Rectal smooth muscle tissue (tissue), 1 donor: ENCODE measurements around the gene AGBL3.
"Not testable (repeated sequence)": the region's sequence is repeated elsewhere in the genome, so short reads cannot be mapped to it uniquely, and the experiment has no call there.

Source experiments
- H3K27ac ChIP-seq: one replicate; pipeline ENCODE4 v1.7.0; 2013; ENCODE audit warnings: low read depth, low read length, inconsistent platforms
- H3K27me3 ChIP-seq: one replicate; pipeline ENCODE4 v1.7.0; 2013; ENCODE audit warnings: low read length; ENCODE audit not compliant: control insufficient read depth, insufficient read depth
- H3K36me3 ChIP-seq: one replicate; pipeline ENCODE4 v1.7.0; 2013; ENCODE audit warnings: low read length; ENCODE audit not compliant: control insufficient read depth, insufficient read depth
- H3K4me1 ChIP-seq: one replicate; pipeline ENCODE4 v1.7.0; 2013; ENCODE audit warnings: low read length; ENCODE audit not compliant: control insufficient read depth, insufficient read depth
- H3K4me3 ChIP-seq: one replicate; pipeline ENCODE4 v1.7.0; 2013; ENCODE audit warnings: low read length
- H3K9ac ChIP-seq: one replicate; pipeline ENCODE4 v1.7.0; 2013; ENCODE audit warnings: low read length

Gene AGBL3

GRCh38 chr7:135023622-135024021, 37.3 kb downstream of the AGBL3 start:
- H3K36me3 ChIP-seq: no peaks in the 10 kb centered on the region
- H3K4me1 ChIP-seq: no peaks in the 10 kb centered on the region

GRCh38 chr7:135035252-135035651, 48.9 kb downstream of the AGBL3 start:
- Histone ChIP-seq H3K27ac (no peak overlapping the region), H3K4me1 (no peaks in the 10 kb centered on the region), H3K4me3 (no peak overlapping the region), H3K36me3 (no peaks in the 10 kb centered on the region), H3K27me3 (no peaks in the 10 kb centered on the region), H3K9ac (no peak overlapping the region)

More at GRCh38 chr7:135023622-135024021, 37.3 kb downstream of the AGBL3 start:
- Histone ChIP-seq H3K27me3 (no peaks in the 10 kb centered on the region), H3K4me3 (no peak overlapping the region), H3K27ac (no peak overlapping the region), H3K9ac (no peak overlapping the region)

GRCh38 chr7:135067017-135067416, 80.7 kb downstream of the AGBL3 start:
- not testable (repeated sequence) for H3K4me3 ChIP-seq, H3K36me3 ChIP-seq, H3K27me3 ChIP-seq, H3K9ac ChIP-seq, H3K27ac ChIP-seq, H3K4me1 ChIP-seq

- Histone ChIP-seq H3K4me1 (no peaks in the 10 kb centered on the region), H3K36me3 (no peaks in the 10 kb centered on the region), H3K27me3 (no peaks in the 10 kb centered on the region), H3K27ac (no peak overlapping the region), H3K4me3 (no peak overlapping the region), H3K9ac (no peak overlapping the region)
Measured at GRCh38 chr7:135074096-135074495, 87.8 kb downstream of the AGBL3 start.

GRCh38 chr7:135074531-135074930, 88.2 kb downstream of the AGBL3 start:
- H3K4me3 ChIP-seq: no peak overlapping the region
- H3K9ac ChIP-seq: no peak overlapping the region
- no peak overlapping the region for H3K27ac ChIP-seq
- no peaks in the 10 kb centered on the region for H3K36me3 ChIP-seq
- H3K27me3 ChIP-seq: no peaks in the 10 kb centered on the region
- no peaks in the 10 kb centered on the region for H3K4me1 ChIP-seq

- H3K27me3 ChIP-seq: no peaks in the 10 kb centered on the region
Measured at GRCh38 chr7:135075716-135076115, 89.4 kb downstream of the AGBL3 start.

GRCh38 chr7:135076882-135077281, 90.6 kb downstream of the AGBL3 start:
- Histone ChIP-seq H3K4me1 (no peaks in the 10 kb centered on the region), H3K27me3 (no peaks in the 10 kb centered on the region), H3K4me3 (no peak overlapping the region), H3K36me3 (no peaks in the 10 kb centered on the region), H3K27ac (no peak overlapping the region), H3K9ac (no peak overlapping the region)

More at GRCh38 chr7:135075716-135076115, 89.4 kb downstream of the AGBL3 start:
- Histone ChIP-seq H3K4me3 (no peak overlapping the region), H3K4me1 (no peaks in the 10 kb centered on the region), H3K9ac (no peak overlapping the region), H3K27ac (no peak overlapping the region), H3K36me3 (no peaks in the 10 kb centered on the region)

- Histone ChIP-seq H3K36me3 (no peaks in the 10 kb centered on the region), H3K4me1 (no peaks in the 10 kb centered on the region), H3K27ac (no peak overlapping the region), H3K9ac (no peak overlapping the region), H3K27me3 (no peaks in the 10 kb centered on the region), H3K4me3 (no peak overlapping the region)
Measured at GRCh38 chr7:135077642-135078041, 91.3 kb downstream of the AGBL3 start.

GRCh38 chr7:135078051-135078450, 91.7 kb downstream of the AGBL3 start:
- no peak overlapping the region for H3K9ac ChIP-seq
- H3K27ac ChIP-seq: no peak overlapping the region
- H3K4me1 ChIP-seq: no peaks in the 10 kb centered on the region
- H3K4me3 ChIP-seq: no peak overlapping the region
- H3K36me3 ChIP-seq: no peaks in the 10 kb centered on the region
- no peaks in the 10 kb centered on the region for H3K27me3 ChIP-seq

- H3K9ac ChIP-seq: no peak overlapping the region
- no peak overlapping the region for H3K4me3 ChIP-seq
- no peaks in the 10 kb centered on the region for H3K4me1 ChIP-seq
- no peak overlapping the region for H3K27ac ChIP-seq
- no peaks in the 10 kb centered on the region for H3K36me3 ChIP-seq
- no peaks in the 10 kb centered on the region for H3K27me3 ChIP-seq
Measured at GRCh38 chr7:135079068-135079467, 92.8 kb downstream of the AGBL3 start.

- Histone ChIP-seq H3K27me3 (no peaks in the 10 kb centered on the region), H3K9ac (no peak overlapping the region), H3K4me1 (no peaks in the 10 kb centered on the region), H3K27ac (no peak overlapping the region), H3K4me3 (no peak overlapping the region), H3K36me3 (no peaks in the 10 kb centered on the region)
Measured at GRCh38 chr7:135083005-135083404, 96.7 kb downstream of the AGBL3 start.

GRCh38 chr7:135088566-135088965, 102.3 kb downstream of the AGBL3 start:
- Histone ChIP-seq H3K9ac (no peak overlapping the region), H3K27ac (no peak overlapping the region), H3K4me1 (no peaks in the 10 kb centered on the region), H3K36me3 (no peaks in the 10 kb centered on the region), H3K4me3 (no peak overlapping the region), H3K27me3 (no peaks in the 10 kb centered on the region)

- H3K36me3 ChIP-seq: no peaks in the 10 kb centered on the region
- H3K4me3 ChIP-seq: no peak overlapping the region
- no peaks in the 10 kb centered on the region for H3K4me1 ChIP-seq
- H3K27ac ChIP-seq: no peak overlapping the region
- no peak overlapping the region for H3K9ac ChIP-seq
- H3K27me3 ChIP-seq: no peaks in the 10 kb centered on the region
Measured at GRCh38 chr7:135091717-135092116, 105.4 kb downstream of the AGBL3 start.
